ENCODE measurements around the gene SH2D3C.

Gene SH2D3C

DNA sequence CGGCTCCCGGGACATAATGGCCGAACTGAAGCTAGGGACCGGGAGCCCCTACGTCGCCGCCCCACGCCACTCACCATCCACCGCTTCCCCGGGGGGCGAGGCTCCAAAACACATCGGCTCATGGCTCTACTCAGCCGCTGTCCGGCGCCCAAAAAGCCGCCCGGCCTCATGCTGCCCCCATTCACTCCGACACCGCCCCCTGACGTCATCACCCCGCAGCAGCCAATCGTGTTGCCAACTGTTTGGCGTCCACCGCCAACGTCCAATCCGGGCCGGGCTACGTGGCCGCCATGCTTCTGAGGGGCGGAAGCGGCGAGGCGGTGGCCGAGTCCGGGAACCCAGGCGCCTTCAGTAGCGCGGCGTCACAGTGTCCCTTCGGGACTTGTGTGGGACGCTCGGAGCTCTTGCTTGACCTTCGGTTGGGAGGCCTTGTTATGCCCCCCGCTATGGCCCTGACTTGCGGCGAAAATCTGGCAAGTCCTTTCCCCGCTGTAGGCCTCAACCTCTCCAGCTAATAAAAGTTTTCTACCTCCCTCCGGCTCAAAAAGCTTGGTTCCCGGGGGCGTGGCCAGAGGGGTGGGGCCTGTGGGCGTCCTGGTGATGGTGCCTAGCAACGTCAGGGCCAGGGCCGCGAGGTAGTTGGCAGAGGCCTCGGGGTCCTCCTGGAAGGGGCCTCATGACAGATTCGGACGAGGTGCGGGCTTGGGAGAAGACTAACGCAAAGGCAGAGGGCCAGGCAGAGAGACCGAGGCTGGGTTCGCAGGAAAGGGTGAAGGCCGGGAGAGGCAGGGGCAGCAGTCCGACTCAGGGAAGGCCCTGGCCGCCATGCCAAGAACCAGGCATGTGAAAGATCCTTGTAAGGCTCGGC lies 62.8 kb downstream of the SH2D3C start, which contains the start of the genes PTRH1 and TTC16:
TSS of gene PTRH1 (minus strand) at position 194 of the 868 bp plus-strand sequence. CDS start at position 170, 24 bp downstream.
TSS of gene TTC16 (plus strand) at position 610 of the 868 bp plus-strand sequence. CDS start at position 677, 67 bp downstream.
- peak; percentile 95 for DNase-seq

DNA sequence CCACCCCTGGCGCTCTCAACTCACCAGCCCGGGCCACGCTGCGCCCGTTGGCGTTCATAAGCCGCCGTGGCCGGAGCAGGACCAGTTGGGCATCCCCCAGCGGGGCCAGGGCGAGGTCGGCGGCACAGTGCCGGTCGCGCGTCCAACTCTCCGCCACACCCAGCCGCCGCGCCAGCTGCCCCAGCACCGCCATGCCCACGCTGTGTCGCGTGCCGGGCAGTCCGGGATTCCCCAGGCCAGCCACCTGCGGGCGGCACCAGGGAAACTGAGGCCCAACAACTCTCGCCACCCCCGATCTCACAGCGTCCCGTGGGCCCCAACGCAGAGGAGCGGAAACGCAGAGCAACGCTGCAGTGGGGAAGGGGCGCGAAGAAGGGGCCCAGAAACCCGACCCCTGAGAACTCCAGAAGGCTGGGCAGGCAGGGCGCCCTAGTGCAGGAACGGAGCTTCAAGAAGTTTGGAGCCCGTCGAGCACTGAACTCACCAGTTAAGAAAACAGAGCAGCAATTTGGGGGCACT lies 63.5 kb downstream of the SH2D3C start:
- no peak for DNase-seq

DNA sequence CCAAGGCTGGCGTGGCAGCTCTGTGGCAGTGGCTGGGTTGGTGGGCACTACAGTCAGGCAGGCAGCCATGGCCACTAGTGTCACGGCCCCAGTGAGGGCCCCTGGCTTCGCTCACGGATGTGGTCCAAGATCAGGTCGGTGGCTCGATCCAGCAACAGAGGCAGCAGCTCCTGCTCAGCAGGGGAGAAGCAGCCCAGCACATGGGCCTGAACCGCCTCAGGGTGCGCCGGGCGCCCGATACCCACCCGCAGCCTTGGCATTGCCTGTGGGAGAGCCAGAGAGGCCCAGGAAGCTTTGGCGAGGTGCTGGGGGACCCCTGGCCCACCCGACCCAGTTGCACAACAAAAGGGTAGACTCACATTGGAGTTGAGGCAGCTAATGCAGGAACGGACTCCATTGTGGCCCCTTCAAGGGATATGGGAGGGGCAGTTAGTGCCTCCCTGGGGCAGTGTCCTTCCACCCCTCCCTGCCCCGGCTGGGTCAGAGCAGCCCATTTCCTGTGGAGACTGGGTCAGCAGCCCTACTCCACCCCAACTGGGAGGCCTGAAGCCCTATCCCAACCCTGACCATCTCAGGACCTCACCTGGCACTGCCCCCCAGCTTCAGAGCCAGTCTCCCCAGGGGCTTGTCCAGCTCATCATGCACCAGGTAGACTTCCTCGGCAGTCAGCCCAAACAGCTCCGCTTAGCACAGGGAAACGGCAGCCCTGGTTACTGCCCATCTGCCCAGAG lies 64.3 kb downstream of the SH2D3C start:
- DNase-seq, result no peak

DNA sequence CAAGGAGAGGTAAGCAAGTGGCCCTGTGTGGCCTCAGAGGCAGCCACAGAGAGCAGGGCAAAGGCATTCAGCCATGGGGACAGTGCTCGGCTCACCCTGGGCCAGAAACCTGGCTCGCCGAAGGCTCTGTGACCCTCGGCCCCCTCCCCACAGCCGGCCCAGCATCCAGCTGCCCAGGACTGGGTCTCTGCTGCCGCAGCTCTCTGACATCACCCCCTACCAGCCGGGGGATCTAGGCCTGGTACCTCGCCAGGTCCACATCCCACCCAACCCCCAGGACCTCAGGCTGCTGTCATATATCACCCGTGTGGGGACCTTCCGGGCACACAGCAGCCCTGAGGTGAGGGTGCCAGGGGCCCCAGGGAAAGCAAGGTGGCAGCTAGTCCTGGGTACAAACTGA lies 65.6 kb downstream of the SH2D3C start:
- no peak for DNase-seq

DNA sequence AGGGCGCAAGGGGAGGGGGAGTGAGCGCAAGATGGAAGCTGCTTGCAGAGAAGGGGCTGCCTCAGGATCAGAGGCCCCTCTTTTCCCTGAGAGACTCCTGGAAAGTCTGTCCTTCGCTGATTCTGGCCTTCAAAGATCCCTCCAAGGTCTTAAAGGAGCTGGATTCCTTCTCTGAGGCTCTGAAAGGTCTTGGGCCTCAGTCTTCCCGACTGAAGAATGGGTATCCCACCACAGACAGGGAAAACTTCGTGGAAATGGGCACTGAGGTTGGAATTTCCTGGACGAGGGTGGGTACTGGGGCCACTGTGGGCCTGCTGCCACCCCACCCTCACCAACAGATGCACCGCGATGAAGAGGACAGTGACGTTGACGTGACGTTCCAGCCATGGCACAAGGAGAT lies 66.1 kb downstream of the SH2D3C start:
- DNase-seq, result no peak

DNA sequence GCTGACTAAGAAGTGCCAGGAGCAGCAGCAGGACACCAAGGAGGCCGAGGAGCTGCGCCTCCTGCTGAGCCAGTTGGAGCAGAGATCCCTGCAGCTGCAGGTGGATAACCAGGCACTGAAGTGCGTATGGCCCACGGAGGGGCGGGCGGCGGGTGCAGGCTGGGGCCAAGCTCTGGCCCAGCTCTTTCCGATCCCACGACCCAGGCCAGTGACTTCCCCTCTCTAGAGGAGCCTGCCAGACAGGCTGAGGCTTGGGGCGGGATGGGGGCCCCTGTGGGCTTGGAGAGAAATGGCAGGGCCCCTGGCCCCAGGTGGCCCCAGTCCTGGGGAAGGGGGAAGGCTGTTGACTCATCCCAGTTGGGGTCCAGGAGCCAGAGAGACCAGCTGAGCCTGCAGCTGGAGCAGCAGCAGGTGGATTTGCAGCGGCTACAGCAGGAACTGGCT lies 66.6 kb downstream of the SH2D3C start:
- no peak for DNase-seq

DNA sequence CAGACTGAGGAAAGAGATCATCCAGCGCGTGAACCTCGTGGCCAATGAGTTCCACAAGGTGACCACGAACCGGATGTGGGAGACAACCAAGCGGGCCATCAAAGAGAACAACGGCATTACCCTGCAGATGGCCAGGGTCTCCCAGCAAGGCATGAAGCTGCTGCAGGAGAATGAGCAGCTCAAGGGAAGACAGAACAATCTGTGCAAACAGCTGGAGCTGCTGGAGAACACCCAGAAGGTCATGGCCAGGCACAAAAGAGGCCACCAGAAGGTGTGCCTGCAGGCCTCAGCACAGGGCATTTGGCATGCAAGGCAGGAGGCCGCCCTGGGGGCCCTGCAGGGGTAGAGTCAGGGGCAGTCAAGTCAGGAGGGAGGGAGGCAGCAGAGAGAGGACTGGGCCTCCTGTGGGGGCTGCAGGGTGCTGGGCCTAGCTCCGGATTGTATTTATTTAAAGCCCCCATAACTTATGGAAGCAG lies 67.2 kb downstream of the SH2D3C start:
- no peak for DNase-seq

DNA sequence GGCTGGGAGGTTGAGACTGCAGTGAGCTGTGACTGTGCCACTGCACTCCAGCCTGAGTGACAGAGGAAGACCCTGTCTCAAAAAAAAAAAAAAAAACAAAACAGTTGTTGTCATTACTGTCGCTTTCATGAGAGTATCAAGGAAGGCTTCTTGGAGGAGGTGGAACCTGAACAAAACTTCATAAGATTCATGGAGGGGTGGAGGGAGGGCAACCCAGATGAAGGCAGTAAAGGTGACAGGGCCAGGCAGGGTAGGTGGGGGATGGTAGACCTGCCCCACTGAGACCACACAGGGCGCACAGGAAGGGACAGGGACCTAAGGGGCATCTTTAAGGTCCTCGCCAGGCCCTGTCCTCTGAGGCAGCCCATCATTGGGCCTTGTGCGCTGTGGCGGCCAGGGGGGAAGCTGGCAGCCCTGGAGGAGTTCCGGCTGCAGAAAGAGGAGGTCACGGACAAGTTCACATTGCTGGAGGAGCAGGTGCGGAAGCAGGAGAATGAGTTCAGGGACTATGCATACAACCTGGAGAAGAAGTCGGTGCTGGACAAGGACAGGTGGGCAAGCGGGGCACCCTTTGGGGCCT lies 68.2 kb downstream of the SH2D3C start:
- DNase-seq, result no peak

DNA sequence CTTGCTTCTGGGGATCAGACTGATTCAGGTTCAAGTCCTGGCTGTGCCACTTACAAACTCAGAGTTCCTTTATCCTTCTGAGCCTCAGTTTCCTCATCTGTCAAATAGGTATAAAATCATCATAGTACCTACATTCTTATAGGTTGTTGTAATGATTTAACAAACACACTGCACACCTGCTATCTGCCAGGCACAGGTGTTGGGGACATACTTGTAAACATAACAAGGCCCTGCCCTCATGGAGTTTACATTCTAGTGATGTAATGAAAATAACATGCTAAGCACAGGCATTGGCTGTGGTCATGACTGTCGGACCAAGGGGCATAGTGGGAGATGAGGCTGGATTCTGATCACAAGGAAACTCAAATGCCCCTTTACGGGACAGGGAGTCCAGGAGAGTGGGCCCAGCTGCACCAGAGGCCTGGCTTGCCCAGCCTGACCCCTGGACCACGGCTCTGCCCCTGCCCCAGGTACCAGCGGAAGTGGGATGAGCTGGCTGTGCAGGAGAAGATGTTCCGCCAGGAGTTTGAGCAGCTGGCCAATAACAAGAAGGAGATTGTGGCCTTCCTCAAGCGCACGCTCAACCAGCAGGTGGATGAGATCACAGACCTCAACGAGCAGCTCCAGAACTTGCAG lies 69.4 kb downstream of the SH2D3C start:
- DNase-seq, result no peak

DNA sequence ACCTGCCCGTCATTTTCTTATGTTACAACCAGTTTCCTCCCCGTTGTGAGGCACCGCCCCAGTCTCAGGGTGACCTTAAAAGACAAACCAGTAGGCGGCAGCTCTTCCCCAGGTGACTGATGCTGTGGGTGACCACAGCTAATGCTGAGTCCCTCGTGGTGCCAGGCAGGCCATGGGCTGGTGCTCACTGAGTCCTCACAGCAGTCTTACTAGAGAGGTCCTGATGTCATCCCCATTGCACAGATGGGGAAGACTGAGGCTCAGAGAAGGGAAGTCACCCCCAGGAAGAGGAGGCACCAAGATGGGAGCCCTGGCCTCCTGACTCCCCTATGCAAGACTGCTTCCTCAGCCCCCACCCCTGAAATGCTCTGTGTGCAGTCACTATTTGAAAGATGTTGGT lies 70.7 kb downstream of the SH2D3C start:
- DNase-seq, result no peak

DNA sequence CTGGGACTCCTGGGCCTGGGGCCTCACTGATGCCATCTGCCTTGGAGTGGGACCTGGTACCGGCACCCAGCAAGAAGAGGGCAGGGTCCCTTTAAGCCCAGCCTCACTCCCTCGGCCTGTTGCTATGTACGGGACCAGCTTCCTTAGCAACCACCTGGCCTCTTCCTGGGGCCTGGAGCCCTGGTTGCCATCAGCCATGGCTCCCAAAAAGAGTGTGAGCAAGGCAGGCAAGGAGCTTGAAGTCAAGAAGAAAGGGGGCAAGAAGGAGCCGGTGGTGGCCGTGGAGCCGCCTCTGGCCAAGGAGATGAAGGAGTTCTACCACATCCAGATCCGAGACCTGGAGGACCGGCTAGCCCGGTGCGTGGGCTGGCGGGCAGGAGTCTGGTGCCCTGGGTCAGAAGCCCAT lies 71.6 kb downstream of the SH2D3C start, which contains the start of gene CFAP157:
TSS of gene CFAP157 (plus strand) at position 153 of the 406 bp plus-strand sequence. CDS start at position 197, 44 bp downstream.
- no peak for DNase-seq

DNA sequence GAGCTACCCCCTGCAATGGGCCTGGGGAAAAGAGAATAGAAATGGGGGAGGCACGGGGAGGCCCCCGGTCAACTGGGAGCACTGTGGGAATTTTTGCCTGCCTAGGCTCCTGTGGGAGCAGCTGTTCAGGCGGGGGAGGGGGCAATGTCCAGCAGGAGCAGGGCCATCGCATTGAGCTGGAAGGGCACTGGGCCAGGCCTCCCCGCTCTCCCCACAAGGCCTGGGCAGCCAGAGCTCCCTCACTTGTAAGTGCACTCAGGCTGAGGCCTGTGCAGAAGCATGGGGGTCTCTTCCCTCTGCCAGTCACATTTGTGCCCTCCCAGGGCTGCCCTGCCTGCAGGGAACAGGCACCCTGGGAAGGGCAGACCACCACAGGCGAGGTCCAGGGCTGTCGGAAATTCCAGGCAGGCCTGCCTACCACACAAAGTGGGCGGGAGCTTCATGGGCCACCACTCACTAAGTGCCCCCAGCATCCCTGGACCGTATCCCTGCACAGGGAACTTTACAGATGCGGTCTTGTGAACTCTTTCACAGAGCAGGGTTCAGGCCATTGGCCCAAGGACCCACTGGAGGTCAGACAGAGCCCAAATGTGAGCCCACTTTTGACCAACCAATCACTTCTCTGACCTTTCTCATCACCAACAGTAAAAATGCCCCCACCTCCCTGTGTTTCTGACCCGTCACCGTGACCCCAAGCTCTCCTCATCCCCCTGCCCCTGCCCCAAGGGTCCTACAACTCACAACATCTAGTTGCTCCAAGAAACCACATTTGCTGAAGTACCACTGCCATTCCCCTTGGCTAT lies 72.7 kb downstream of the SH2D3C start:
- DNase-seq, result no peak

DNA sequence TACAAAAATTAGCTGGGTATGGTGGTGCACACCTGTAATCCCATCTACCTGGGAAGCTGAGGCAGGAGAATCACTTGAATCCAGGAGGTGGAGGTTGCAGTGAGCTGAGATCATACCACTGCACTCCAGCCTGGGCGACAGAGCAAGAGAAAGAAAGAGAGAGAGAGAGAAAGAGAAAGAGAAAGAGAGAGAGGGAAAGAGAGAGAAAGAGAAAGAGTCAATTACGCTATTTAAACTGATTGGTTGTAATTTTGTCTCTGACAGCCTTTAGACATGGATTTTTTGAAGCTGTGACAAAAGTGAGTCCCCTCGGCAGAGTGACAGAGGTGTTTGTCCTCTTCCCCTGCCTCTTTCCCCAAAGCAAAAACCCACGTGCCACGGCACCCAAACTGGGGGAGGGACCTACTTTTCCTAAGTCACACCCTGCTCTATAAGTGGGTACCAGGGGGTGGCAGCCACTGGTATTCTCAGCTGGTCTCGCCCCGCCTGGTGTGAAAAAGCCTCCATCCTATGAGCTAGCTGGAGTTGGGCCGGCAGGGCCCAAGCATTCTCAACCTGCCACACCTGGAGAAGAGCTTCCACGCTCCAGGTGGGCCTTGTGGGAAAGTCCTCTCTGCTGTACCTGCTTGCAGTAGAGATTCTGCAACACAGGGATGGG lies 75.0 kb downstream of the SH2D3C start:
- no peak for DNase-seq

DNA sequence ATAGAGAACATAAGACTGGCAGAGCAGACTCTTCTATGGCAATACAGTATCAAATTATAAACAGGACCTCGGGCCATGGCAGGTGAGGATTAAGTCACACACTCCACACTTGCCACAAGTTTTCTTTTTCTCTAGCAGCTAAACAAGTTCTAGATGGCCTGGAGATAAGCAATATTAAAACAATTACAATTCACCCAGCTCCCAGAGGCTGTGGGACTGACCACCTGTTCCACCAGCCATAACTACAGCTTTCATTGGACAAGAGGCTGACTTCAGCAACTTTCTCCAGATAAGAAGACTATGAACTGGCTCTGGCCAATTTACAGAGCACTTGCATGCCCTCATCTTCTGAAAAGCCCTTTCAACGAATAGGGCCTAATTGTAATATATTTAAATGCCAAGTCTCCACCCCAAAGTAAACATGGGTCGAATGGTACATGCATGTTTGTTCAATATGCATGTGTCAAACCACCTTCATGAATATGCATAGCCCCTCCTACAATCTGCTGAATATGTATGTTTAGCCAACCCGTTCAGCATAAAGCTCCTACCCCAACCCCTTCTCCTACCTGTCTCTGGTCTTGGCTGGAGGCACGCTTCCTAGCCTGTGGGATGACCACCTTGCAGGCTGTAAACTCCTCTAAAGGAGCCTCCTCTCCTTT lies 77.7 kb downstream of the SH2D3C start:
- no peak for DNase-seq

DNA sequence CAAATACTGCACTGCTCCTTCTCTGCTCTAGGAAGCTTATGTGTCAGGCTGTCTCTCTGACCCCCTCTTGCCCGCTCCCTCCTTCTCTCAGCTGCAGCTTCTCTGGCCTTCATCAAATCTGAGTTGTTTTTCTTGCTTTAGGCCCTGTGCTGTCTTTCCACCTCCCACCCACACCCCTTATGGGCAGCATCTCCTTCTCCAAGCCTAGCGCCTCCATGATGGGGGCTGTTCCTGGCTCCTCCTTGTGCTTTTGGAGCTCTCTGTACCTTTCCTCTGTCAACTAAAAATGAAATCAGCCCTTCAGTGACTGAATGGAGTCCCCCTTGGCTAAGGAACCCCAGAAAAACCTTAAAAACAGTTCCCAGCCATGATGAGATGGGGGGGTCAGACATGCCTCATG lies 78.3 kb downstream of the SH2D3C start:
- no peak for DNase-seq

DNA sequence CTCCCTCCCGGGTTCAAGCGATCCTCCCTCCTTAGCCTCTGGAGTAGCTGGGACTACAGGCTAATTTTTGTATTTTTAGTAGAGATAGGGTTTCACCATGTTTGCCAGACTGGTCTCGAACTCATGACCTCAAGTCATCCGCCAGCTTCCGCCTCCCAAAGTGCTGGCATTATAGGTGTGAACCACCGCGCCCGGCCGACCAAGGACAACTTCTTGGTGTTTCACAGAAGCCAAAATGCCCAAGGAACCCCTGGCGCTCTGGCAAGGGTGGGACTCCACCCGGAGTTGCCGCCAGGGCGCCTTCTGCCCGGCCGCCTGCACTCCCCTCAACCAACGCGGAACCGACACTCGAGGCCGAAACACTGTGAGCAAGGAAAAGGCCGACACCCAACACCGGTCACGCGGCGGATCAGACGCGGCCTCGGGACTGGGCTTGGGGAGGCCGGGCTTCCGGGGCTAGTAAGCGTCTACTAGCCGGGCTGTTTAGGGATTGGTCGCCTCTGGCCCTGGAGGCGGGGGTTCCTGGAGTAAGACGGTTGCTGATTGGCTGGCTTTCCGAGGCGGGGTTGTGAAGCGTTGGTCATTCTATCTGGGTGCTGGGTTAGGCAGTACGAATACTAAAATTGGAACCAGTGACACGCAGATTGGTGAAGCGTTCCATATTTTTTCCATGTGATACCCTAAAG lies 79.3 kb downstream of the SH2D3C start:
- DNase-seq, result peak; percentile 96

DNA sequence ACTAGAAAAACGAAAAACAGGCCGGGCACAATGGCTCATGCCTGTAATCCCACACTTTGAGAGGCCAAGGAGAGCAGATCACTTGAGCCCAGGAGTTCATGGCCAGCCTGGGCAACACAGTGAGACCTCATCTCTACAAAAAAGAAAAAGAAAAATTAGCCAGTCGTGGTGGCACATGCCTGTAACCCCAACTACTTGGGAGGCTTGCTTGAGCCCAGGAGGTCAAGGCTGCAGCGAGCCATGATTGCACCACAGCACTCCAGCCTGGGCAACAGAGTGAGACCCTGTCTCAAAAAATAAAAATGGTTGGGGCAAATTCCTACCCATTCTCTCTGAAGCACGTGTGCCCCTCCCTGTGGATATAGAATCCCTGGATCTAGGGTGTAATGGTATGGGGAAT lies 80.1 kb downstream of the SH2D3C start:
- DNase-seq, result no peak

DNA sequence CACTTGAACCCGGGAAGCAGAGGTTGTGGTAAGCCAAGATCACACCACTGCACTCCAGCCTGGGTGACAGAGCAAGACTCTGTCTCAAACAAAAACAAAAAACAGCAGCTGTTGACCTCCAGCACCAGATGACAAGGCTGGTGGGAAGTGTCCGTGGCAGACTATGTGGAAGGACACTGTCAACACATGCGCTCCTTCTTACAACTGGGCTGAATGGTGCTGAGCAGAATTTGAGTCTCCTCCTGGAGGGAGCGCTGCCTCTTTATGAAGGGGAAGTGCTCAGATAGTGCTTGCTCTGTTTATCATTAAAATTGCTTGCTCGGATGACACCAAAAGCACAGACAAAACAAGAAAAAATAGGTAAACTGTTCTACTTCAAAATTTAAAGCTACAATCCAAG lies 80.9 kb downstream of the SH2D3C start:
- DNase-seq, result no peak

DNA sequence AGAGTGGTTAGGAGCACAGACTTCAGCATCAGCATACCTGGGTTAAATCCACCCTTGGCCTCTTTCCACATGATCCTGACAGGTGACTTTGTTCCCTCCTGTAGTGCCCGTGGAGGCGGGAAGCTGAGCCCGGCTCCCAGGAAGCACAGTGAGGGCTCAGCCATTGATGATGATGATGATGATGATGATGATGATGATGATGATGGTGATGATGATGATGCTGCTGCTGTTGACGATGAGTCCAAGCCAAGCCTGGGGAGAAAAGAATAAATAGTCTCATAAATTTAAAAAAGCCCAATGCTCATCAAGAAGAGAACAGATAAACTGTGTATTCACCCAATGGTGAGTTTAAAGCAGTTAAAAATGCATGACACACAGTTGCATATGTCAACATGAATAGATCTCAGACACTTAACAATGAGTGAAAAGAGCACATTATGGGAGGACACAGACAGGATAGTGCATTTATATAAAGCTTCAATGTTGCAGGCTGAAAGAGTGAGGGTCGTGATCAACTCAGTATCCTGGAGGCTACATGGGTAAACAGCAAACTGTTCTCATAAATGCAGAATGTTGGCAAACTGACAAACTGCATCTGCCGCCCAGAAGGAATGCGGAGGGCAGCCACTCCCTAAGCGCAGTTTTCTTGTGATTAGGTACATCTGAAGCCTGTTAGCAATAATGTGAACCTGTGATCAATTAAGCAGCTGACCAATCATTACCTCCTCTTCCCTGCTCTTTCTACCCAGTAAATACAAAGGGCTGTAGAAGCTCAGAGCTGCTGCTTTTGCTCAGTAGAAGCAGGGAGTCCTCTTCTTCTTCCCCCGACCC lies 83.4 kb downstream of the SH2D3C start:
- DNase-seq, result peak; percentile 48

All from fibroblast of skin of right biceps (primary cell).